ENCODE results near the gene NT5C1B.

NT5C1B gene

DNA sequence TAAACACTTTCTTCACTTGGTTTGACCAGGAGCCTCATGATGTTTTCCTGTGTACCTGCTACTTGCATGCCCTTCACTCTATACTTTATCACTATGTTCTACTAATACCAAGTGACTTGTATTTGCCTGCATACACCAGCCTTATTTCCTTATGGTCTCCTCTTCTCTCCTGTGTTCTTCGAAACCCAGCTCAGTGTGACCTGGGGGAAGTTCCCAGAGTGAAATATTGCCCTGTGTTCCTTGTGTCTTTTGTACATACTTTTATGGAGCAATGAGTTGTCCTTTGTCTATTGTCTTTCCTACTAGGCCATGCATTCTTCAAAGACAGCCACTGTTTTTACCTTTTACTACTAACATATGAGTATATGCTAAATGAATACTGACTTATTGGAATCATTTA is 567 bp downstream of the NT5C1B start:
- Mint-ChIP-seq H3K27ac (no peak overlapping the region), H3K36me3 (ENCODE audit: low read depth) (peaks cover 14% of the 10 kb centered on the region), H3K4me1 (no peaks in the 10 kb centered on the region), H3K27me3 (ENCODE audit: low read depth) (peaks cover 4% of the 10 kb centered on the region), H3K9me3 (peaks cover 13% of the 10 kb centered on the region), H3K4me3 (no peak overlapping the region)
- no peak for TF ChIP-seq CTCF (IDR thresholded peaks at IDR 0.05; ENCODE audit: unreplicated experiment in 3 of 3)

DNA sequence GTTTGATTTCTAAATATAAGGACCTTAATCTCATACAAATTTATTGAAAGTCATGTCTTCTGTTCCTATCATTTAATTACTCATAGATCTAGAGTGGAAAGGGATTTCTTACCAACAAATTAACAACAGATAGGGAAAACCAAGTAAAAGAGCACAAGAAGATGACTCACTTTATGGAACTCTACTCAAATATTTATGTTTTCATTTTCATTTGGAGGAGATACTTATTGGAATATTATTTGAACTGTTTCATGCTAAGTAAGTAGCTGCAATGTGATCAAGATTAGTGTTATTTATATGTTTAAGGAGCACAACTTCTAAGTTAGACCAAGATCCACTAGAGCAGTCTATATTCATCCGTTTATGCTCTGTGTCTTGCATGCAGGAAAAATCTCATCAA is 1.3 kb downstream of the NT5C1B start:
- no peak for TF ChIP-seq CTCF (IDR thresholded peaks at IDR 0.05; ENCODE audit: unreplicated experiment in 3 of 3)
- H3K4me1 Mint-ChIP-seq, result no peaks in the 10 kb centered on the region
- H3K27me3 Mint-ChIP-seq (ENCODE audit: low read depth), result peaks cover 4% of the 10 kb centered on the region
- peaks cover 19% of the 10 kb centered on the region for H3K9me3 Mint-ChIP-seq
- no peak overlapping the region for H3K4me3 Mint-ChIP-seq
- no peak overlapping the region for H3K27ac Mint-ChIP-seq
- peaks cover 20% of the 10 kb centered on the region for H3K36me3 Mint-ChIP-seq (ENCODE audit: low read depth)

- H3K4me1 Mint-ChIP-seq, result no peaks in the 10 kb centered on the region
- peaks cover 20% of the 10 kb centered on the region for H3K36me3 Mint-ChIP-seq (ENCODE audit: low read depth)
- H3K4me3 Mint-ChIP-seq, result no peak overlapping the region
- peaks cover 19% of the 10 kb centered on the region for H3K9me3 Mint-ChIP-seq
- TF ChIP-seq CTCF (IDR thresholded peaks at IDR 0.05; ENCODE audit: unreplicated experiment in 3 of 3), result no peak
- no peak overlapping the region for H3K27ac Mint-ChIP-seq
- peaks cover 4% of the 10 kb centered on the region for H3K27me3 Mint-ChIP-seq (ENCODE audit: low read depth)
Observed at GRCh38 chr2:18585526-18585925, 3.8 kb downstream of the NT5C1B start.

DNA sequence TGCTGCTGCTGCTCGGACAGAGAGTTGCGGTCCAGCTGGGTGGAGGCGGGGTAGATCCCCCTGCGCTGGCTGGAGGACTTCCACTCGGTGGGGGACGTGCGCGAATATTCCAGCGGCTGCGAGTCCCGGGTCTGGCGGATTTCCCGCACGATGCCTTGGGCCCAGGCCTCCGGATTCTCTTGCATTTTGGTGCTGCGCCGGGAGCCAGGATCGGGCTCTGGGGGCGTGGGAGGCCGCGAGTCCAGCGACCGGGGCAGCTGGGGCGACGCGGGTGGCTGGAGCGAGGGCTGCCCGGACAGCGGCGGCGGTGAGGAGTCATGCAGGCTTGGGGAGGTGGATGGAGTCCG is 4.8 kb downstream of the NT5C1B start:
- Mint-ChIP-seq H3K4me1 (no peaks in the 10 kb centered on the region), H3K4me3 (no peak overlapping the region), H3K27ac (no peak overlapping the region), H3K9me3 (peaks cover 19% of the 10 kb centered on the region), H3K27me3 (ENCODE audit: low read depth) (peaks cover 4% of the 10 kb centered on the region), H3K36me3 (ENCODE audit: low read depth) (peaks cover 20% of the 10 kb centered on the region)
- no peak for TF ChIP-seq CTCF (IDR thresholded peaks at IDR 0.05; ENCODE audit: unreplicated experiment in 3 of 3)

DNA sequence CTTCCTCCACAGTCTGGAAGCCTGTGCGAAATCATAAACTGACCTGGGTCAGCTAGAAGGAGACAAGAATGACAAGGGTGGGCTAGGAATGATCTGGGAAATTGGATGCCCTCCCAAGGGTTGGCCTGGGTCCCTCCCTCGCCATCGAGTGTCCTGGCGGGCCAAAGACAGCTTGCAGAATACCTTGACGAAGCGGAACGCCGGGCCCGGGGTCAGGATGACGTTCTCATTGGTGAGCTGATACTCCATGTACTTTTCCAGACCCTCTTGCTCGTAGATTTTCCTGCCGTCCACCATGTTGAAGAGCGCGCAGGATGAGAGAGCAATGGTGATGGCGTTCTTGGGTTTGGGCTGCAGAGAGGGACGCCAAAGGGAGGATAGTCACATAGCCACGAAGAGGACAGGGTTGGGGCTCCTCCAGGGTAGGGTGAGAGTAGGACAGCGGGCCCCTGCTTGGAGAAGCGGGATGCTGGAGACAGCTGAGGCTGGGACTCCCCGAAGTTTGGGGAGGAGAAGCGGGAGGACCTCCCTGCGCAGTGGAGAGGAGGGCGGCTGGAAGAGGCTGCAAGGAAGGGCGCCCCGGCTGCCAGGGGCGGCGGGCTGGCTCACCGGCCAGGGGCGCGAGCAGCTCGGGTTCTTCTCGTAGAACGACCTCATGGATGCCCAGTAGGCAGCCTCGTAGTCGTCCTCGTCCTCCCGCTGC is 5.3 kb downstream of the NT5C1B start:
- Mint-ChIP-seq H3K4me1 (no peaks in the 10 kb centered on the region), H3K27me3 (ENCODE audit: low read depth) (peaks cover 4% of the 10 kb centered on the region), H3K27ac (no peak overlapping the region), H3K9me3 (peaks cover 25% of the 10 kb centered on the region), H3K36me3 (ENCODE audit: low read depth) (peaks cover 20% of the 10 kb centered on the region), H3K4me3 (no peak overlapping the region)
- TF ChIP-seq CTCF (IDR thresholded peaks at IDR 0.05; ENCODE audit: unreplicated experiment in 3 of 3), result no peak

DNA sequence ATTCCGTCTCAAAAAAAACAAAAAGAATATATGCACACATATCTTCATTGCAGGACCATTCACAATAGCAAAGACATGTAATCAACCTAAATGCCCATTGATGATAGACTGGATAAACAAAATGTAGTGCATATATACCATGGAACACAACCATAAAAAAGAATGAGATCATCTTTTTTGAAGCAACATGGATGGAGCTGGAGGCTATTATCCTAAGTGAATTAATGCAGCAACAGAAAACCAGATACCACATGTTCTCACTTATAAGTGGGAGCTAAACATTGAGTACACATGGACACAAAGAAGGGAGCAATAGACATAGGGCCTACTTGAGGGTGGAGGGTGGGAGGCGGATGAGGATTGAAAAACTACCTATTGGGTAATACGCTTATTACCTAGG is 8.8 kb downstream of the NT5C1B start:
- H3K27me3 Mint-ChIP-seq (ENCODE audit: low read depth), result no peaks in the 10 kb centered on the region
- TF ChIP-seq CTCF (IDR thresholded peaks at IDR 0.05; ENCODE audit: unreplicated experiment in 3 of 3), result no peak
- H3K9me3 Mint-ChIP-seq, result peaks cover 28% of the 10 kb centered on the region
- H3K4me3 Mint-ChIP-seq, result no peak overlapping the region
- no peak overlapping the region for H3K27ac Mint-ChIP-seq
- H3K36me3 Mint-ChIP-seq (ENCODE audit: low read depth), result peaks cover 25% of the 10 kb centered on the region
- H3K4me1 Mint-ChIP-seq, result no peaks in the 10 kb centered on the region
